Measurements from ENCODE around the gene KCNH3.

GRCh38 chr12:49541911-49542505 lies 3.2 kb downstream of the KCNH3 start:
- no peak for TF ChIP-seq CTCF (optimal IDR thresholded peaks at IDR 0.05 in 1 of 3, IDR thresholded peaks at IDR 0.05 in 1 of 3, conservative IDR thresholded peaks at IDR 0.05 in 1 of 3; ENCODE audit: extremely low read depth in 1 of 3, insufficient read depth in 2 of 3, low read length in 3 of 3)
- TF ChIP-seq EZH2 (IDR thresholded peaks at IDR 0.05; ENCODE audit: low read length): no peak
